ENCODE results near the gene FAM20B. TPM values are rescaled to one million over a fixed set of nuclear protein-coding genes. Genes with fewer than 3 reads are reported as not detected.

Gene FAM20B
- total RNA-seq, 8 experiments from 2014 or later, result 28.0 to 40.5 (median 33.2) TPM

DNA sequence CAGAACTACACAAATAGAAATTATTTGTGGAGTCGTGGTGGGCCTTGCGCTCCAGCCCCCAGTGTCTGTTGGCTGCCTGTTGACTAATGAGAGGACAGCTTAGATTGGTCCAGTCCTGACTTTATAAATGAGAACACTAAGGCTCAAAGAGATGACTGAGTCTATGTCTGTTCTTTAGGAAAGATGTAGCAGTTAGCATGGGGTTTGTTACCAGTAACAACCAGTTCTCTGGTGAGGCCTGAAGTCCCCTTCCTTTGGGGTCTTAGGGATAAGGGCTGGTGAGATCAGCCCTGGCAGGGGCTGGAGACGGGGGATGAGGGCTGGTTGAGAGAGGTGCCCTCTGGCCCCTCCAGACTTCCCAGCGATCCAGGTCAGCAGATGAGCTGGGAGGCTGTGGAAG is 65.2 kb downstream of the FAM20B start:
- 40 to 100% (median 83%) methylated on average over 1 to 3 of the region's 4 CpGs for WGBS, 10 experiments
- no peak overlapping the region for H3K4me3 ChIP-seq
- peaks cover 17 to 22% of the 10 kb centered on the region in 2 donors for H3K4me1 ChIP-seq (replicated peaks in 1 of 2)
- ATAC-seq (replicated peaks in 6 of 8), result peak in 2 of 8 experiments; percentile 11 to 51
- in situ Hi-C loops (cut with MboI; ENCODE audit: low pct_unique_long_range_greater_than_20kb in 2 of 9, low sequenced_read_pairs in 9 of 9, unreplicated experiment in 9 of 9), result loop anchor here in 5 of 9 experiments (25.0 kb wide), 1 partner anchor 271 kb away; the partner anchor contains the start of gene AXDND1 (in 5 of the 5)
- peak overlapping the region in 1 of 2 donors; percentile 84 for H3K27ac ChIP-seq

DNA sequence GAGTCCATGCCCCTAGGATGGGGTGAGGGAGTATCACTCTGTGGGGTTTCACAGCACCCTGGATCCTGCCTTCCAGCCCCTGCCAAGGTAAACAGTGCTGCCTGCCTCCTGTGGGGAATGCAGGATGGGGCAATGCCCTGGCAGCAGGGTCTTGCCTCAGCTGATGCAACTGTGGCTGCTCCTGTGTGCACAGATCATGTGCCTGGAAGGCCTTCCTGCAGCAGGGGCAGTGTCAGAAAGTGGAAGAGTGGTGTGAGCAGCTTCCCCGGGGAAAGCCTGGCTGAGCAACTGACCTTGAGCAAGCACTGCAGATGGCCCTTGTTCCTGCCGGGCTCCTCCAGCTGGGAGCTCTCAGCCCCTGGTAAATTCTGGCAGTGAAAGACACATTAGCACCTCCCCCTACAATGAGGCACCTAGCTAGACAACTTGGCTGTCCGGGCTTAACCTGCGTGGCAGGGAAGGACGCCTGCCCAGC is 66.0 kb downstream of the FAM20B start:
- in situ Hi-C loops (cut with MboI; ENCODE audit: low pct_unique_long_range_greater_than_20kb in 2 of 9, low sequenced_read_pairs in 9 of 9, unreplicated experiment in 9 of 9), result loop anchor here in 5 of 9 experiments (25.0 kb wide), 1 partner anchor 271 kb away; the partner anchor contains the start of gene AXDND1 (in 5 of the 5)
- H3K4me1 ChIP-seq (replicated peaks in 1 of 2), result peaks cover 17 to 22% of the 10 kb centered on the region in 2 donors
- H3K27ac ChIP-seq, result peak overlapping the region; percentile 27 to 84
- peak in 5 of 8 experiments; percentile 67 to 86 (median 84) for ATAC-seq (replicated peaks in 6 of 8)
- 31 to 100% (median 58%) methylated on average over 1 to 4 of the region's 5 CpGs; no CpG with 5 or more reads in 5 of the 10 experiments for WGBS, 10 experiments
- H3K4me3 ChIP-seq, result no peak overlapping the region

DNA sequence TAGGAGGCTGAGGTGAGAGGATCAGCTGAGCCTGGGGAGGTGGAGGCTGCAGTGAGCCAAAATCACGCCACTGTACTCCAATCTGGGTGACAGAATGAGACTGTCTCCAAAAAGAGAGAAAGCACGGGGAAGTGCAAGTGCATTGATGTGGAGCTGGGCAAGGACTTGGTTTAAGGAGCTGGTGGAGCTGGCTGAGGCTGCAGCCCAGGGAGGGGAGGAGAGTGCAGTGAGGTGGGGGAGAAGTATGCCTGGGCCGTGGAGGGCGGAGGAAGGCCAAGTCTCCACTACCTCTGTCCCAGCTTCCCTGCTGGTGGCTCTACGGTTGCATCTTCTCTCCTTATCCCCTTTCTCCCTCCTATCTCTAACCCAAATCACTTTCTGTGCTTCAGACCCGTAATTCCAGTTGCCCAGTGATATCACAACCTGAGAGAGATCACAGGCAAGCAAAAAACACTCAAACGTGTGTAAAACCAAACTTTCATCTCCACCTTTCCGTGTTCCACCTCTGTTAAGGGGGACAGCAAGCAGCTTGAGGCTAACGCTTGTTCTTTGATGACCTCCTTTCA is 67.3 kb downstream of the FAM20B start:
- 83 to 100% (median 91%) methylated on average over 1 to 7 of the region's 9 CpGs for WGBS, 10 experiments
- Histone ChIP-seq H3K4me1 (replicated peaks in 1 of 2) (peaks cover 17 to 22% of the 10 kb centered on the region in 2 donors), H3K27ac (no peak overlapping the region), H3K4me3 (no peak overlapping the region)
- no peak for ATAC-seq (replicated peaks in 6 of 8)
- in situ Hi-C loops (cut with MboI; ENCODE audit: low pct_unique_long_range_greater_than_20kb in 2 of 9, low sequenced_read_pairs in 9 of 9, unreplicated experiment in 9 of 9), result loop anchor here in 5 of 9 experiments (25.0 kb wide), 1 partner anchor 269 kb away; the partner anchor contains the start of gene AXDND1 (in 5 of the 5)

DNA sequence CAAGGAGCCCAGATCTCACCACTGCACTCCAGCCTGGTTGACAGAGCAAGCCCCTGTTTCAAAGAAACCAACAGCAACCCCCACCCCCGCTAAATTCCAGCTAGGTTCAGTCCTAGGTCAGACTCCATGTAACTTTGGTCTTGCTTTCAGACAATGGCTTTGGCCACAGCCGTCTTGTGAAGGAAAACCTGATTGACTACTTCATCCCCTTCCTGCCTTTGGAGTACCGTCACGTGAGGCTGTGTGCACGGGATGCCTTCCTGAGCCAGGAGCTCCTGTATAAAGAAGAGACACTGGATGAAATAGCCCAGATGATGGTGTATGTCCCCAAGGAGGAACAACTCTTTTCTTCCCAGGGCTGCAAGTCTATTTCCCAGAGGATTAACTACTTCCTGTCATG is 69.1 kb downstream of the FAM20B start:
- Histone ChIP-seq H3K4me3 (no peak overlapping the region), H3K27ac (no peak overlapping the region), H3K4me1 (replicated peaks in 1 of 2) (peaks cover 17 to 22% of the 10 kb centered on the region in 2 donors)
- WGBS, 10 experiments, result 71 to 100% (median 75%) methylated on average over 1 to 5 of the region's 5 CpGs; no CpG with 5 or more reads in 3 of the 10 experiments
- in situ Hi-C loops (cut with MboI; ENCODE audit: low pct_unique_long_range_greater_than_20kb in 2 of 9, low sequenced_read_pairs in 9 of 9, unreplicated experiment in 9 of 9), result loop anchor here in 5 of 9 experiments (25.0 kb wide), 1 partner anchor 267 kb away; the partner anchor contains the start of gene AXDND1 (in 5 of the 5)
- ATAC-seq (replicated peaks in 6 of 8), result no peak

DNA sequence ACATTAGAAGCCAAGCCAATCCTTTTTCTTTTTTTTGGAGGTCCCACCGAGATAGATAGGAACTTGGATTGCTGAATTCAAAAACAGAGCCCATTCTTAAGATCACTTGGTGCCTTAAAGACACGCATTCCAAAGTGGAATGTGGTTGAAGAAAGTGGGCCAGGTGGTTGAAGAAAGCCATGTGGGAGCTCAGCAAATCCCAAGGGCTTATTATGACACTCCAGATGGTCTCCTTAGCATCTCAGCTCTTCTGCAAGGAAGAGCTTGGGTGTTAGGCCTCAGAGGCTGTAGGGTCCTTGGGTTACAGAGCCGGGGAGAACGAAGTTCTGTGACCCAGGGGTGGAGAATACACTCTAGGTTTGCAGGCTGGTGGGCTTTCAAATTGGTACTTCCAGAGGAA is 69.7 kb downstream of the FAM20B start:
- H3K4me3 ChIP-seq, result no peak overlapping the region
- H3K4me1 ChIP-seq (replicated peaks in 1 of 2), result peaks cover 14 to 18% of the 10 kb centered on the region in 2 donors
- in situ Hi-C loops (cut with MboI; ENCODE audit: low pct_unique_long_range_greater_than_20kb in 2 of 9, low sequenced_read_pairs in 9 of 9, unreplicated experiment in 9 of 9), result loop anchor here in 5 of 9 experiments (25.0 kb wide), 1 partner anchor 267 kb away; the partner anchor contains the start of gene AXDND1 (in 5 of the 5)
- 60 to 100% (median 100%) methylated on average over 1 to 4 of the region's 4 CpGs; no CpG with 5 or more reads in 2 of the 10 experiments for WGBS, 10 experiments
- ATAC-seq (replicated peaks in 6 of 8), result no peak
- no peak overlapping the region for H3K27ac ChIP-seq

DNA sequence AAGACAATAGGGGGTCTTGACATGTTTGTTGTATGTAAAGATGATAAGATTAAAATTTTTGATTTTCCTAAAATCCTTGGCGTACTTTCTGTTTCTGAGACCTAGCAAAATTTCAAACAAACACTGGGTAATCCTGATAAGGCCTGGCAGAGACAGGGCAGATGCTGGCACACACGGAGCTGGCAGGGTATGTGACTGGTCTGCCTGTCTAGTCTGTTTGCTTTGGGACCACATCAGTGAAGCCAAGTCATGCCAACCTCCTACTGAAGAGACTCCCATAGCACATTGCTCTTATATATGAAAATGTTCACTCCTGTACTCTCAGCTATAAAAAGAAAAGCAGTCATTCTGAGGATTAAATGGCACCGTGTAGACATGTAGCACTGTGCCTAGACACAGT is 70.2 kb downstream of the FAM20B start:
- H3K27ac ChIP-seq, result no peak overlapping the region
- no peak overlapping the region for H3K4me3 ChIP-seq
- H3K4me1 ChIP-seq (replicated peaks in 1 of 2), result peaks cover 12 to 13% of the 10 kb centered on the region in 2 donors
- in situ Hi-C loops (cut with MboI; ENCODE audit: low pct_unique_long_range_greater_than_20kb in 2 of 9, low sequenced_read_pairs in 9 of 9, unreplicated experiment in 9 of 9), result loop anchor here in 5 of 9 experiments (25.0 kb wide), 1 partner anchor 266 kb away; the partner anchor contains the start of gene AXDND1 (in 5 of the 5)
- ATAC-seq (replicated peaks in 6 of 8), result no peak
- WGBS, 10 experiments, result 83 to 100% (median 95%) methylated on average over 1 to 3 of the region's 3 CpGs; no CpG with 5 or more reads in 3 of the 10 experiments

DNA sequence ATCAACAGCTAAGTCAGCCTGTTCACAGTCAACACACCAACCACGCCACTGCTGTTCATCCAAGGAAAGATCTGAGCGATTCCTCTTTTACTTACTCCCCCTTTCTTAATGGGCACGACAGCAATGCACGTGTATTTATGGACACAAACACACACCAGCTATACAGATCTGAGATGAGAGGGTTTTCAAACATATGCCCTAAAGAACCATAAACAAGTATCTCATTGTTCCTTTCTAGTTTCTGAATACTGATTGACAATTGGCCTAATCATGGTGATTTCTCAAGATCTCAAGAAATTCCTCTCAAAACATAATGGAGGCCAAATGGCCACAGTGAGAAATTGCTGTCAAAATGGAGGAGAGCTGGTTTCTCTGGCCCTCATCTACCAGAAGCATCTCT is 74.2 kb downstream of the FAM20B start:
- Histone ChIP-seq H3K4me3 (no peak overlapping the region), H3K27ac (no peak overlapping the region), H3K4me1 (replicated peaks in 1 of 2) (no peaks in the 10 kb centered on the region)
- WGBS, 10 experiments, result 86 to 100% (median 98%) methylated on average over 1 to 4 of the region's 4 CpGs; no CpG with 5 or more reads in 4 of the 10 experiments
- in situ Hi-C loops (cut with MboI; ENCODE audit: low pct_unique_long_range_greater_than_20kb in 2 of 9, low sequenced_read_pairs in 9 of 9, unreplicated experiment in 9 of 9), result loop anchor here in 7 of 9 experiments (25.0 kb wide), 2 partner anchors 212 to 262 kb away; partner anchors contain the start of gene AXDND1 (in 6 of the 7)
- no peak for ATAC-seq (replicated peaks in 6 of 8)

DNA sequence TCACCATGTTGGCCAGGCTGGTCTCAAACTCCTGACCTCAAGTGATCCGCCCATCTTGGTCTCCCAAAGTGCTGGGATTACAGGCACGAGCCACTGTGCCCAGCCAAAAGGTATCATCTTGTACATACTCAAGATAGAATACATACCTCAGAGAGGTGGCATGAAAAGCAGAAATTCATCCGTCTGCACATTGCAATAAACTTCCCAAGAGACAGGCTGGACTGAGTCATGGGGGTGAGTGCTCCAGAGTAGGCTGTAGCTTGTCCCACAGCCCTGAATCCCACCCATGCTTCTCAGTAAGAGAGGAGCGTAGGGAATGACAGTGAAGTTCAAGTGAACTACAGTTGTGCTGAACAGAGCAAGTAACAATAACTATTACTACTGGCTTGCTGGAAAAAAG is 75.9 kb downstream of the FAM20B start:
- no peak overlapping the region for H3K27ac ChIP-seq
- H3K4me3 ChIP-seq, result no peak overlapping the region
- no peak for ATAC-seq (replicated peaks in 6 of 8)
- H3K4me1 ChIP-seq (replicated peaks in 1 of 2), result no peaks in the 10 kb centered on the region
- in situ Hi-C loops (cut with MboI; ENCODE audit: low pct_unique_long_range_greater_than_20kb in 2 of 9, low sequenced_read_pairs in 9 of 9, unreplicated experiment in 9 of 9), result loop anchor here in 2 of 9 experiments (25.0 kb wide), 2 partner anchors 211 to 261 kb away; partner anchors contain the start of gene AXDND1 (in 1 of the 2)
- WGBS, 10 experiments, result 40 to 100% (median 96%) methylated on average over 1 to 4 of the region's 4 CpGs; no CpG with 5 or more reads in 2 of the 10 experiments

DNA sequence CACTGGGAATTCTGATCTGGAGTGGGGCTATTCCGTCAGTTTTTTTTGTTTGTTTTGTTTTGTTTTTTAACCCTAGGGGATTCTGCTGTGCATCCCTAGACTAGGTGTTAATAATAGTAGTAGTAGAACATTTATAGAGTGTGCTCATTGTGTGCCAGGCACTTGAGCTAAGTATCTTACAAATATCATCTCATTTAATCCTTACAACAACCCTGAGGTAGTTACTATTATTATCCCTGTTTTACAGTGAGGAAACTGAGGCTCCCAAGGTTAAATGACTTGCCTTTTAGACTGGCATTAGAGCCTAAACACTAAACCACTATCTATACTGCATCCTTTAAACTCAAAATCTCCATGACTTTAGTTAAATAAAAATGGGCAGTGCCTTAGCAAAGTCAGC is 78.3 kb downstream of the FAM20B start:
- H3K4me1 ChIP-seq (replicated peaks in 1 of 2), result no peaks in the 10 kb centered on the region
- 86 to 100% (median 100%) methylated on average over 1 of the region's 1 CpG; no CpG with 5 or more reads in 5 of the 10 experiments for WGBS, 10 experiments
- H3K27ac ChIP-seq, result no peak overlapping the region
- H3K4me3 ChIP-seq, result no peak overlapping the region
- in situ Hi-C loops (cut with MboI; ENCODE audit: low pct_unique_long_range_greater_than_20kb in 2 of 9, low sequenced_read_pairs in 9 of 9, unreplicated experiment in 9 of 9), result loop anchor here in 2 of 9 experiments (25.0 kb wide), 2 partner anchors 208 to 258 kb away; partner anchors contain the start of gene AXDND1 (in 1 of the 2)
- ATAC-seq (replicated peaks in 6 of 8), result no peak

DNA sequence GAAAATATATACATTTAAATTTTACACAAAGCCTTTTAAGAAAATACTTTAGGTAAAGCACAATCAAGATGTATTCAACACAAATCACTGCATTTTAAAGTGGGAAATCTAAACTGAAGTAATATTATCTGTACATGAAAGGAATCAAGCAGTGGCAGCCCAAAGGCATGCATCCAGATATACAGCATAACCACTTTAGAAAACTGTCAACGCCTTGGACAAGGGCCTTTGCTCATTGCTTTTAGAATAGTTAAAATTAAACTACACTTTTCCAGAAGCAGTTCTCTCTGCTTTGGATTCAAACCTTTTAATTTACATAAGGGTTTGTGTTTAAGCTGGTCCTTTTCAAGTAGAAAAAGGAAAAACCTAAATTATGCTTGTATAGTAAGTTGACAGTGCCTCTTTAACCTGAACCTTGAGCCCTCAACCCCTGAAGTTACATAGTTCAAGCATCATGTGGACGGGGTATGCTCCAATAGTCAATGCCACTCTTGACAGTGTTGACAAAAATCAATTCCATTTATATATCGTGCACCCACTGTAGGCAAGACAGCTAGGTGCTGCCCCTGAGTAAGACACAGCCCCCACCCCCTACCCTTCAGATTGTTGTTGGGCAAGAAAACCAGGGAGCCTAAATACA is 79.0 kb downstream of the FAM20B start:
- in situ Hi-C loops (cut with MboI; ENCODE audit: low pct_unique_long_range_greater_than_20kb in 2 of 9, low sequenced_read_pairs in 9 of 9, unreplicated experiment in 9 of 9), result loop anchor here in 2 of 9 experiments (25.0 kb wide), 2 partner anchors 208 to 258 kb away; partner anchors contain the start of gene AXDND1 (in 1 of the 2)
- no peak overlapping the region for H3K4me3 ChIP-seq
- no peaks in the 10 kb centered on the region for H3K4me1 ChIP-seq (replicated peaks in 1 of 2)
- 85 to 100% (median 93%) methylated on average over 1 to 3 of the region's 3 CpGs; no CpG with 5 or more reads in 2 of the 10 experiments for WGBS, 10 experiments
- ATAC-seq (replicated peaks in 6 of 8), result no peak
- H3K27ac ChIP-seq, result no peak overlapping the region

DNA sequence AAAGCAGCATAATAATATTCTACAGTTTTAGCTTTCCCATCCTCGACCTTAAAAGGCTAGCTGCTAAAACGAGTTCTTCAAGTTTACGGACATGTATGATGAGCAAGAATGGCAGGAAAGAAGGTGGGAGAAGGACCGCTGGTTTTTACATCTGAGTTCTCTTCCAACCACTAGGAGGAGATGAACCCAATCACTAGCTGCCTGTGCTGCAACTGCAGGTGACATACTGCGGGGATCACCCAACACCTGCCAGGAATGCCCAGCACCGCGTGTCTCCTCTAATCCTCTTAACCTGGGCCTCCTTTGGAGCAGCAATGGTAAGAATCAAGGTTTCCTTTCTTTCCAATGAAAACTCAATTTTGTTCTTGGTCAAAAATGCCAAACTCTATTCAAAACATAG is 79.7 kb downstream of the FAM20B start:
- in situ Hi-C loops (cut with MboI; ENCODE audit: low pct_unique_long_range_greater_than_20kb in 2 of 9, low sequenced_read_pairs in 9 of 9, unreplicated experiment in 9 of 9), result loop anchor here in 2 of 9 experiments (25.0 kb wide), 2 partner anchors 207 to 257 kb away; partner anchors contain the start of gene AXDND1 (in 1 of the 2)
- Histone ChIP-seq H3K4me1 (replicated peaks in 1 of 2) (no peaks in the 10 kb centered on the region), H3K4me3 (no peak overlapping the region), H3K27ac (no peak overlapping the region)
- 63 to 86% (median 73%) methylated on average over 2 to 7 of the region's 7 CpGs; no CpG with 5 or more reads in 3 of the 10 experiments for WGBS, 10 experiments
- ATAC-seq (replicated peaks in 6 of 8), result peak in 1 of 8 experiments; percentile 19

Data from motor neuron (in vitro differentiated cells).